Bronchial epithelial cell (primary cell): Measurements from ENCODE around the gene PRR14L. TPM values are rescaled to one million over a fixed set of nuclear protein-coding genes. Genes with fewer than 3 reads are reported as not detected.

Source experiments
- DNase-seq: peaks from one replicate; pipeline ENCODE4 v3.0.0-alpha.2; 2010; ENCODE audit warnings: low read depth
- FAIRE-seq: peaks from 2 replicates; lab custom pipeline; 2011; peaks lifted over from hg19 to GRCh38; lab: Jason Lieb, UNC
- H3K27me3 ChIP-seq: 2 replicates; pipeline ENCODE4 v1.5.1; 2011; ENCODE audit warnings: low read length; ENCODE audit not compliant: control insufficient read depth, insufficient read depth
- H3K36me3 ChIP-seq: 2 replicates; pipeline ENCODE4 v1.5.1; 2011; ENCODE audit warnings: low read length; ENCODE audit not compliant: control insufficient read depth, insufficient read depth
- H3K4me3 ChIP-seq: 2 replicates; pipeline ENCODE4 v1.5.1; 2011; ENCODE audit warnings: mild to moderate bottlenecking, low read depth, low read length, control low read depth
- CTCF ChIP-seq: IDR thresholded peaks from 2 replicates; pipeline ENCODE4 v1.5.1; 2011; ENCODE audit warnings: mild to moderate bottlenecking, moderate library complexity, low read length, control low read depth, inconsistent platforms; ENCODE audit not compliant: insufficient read depth, severe bottlenecking
- total RNA-seq: library from RNA; depleted of rRNA; stranded (reverse); fragments of >200 nt; gene quantifications from 2 replicates; pipeline ENCODE4 v1.2.1, GENCODE V29; 2014

The PRR14L gene
- total RNA-seq, 1 donor from 2014 or later, result 17.4 TPM

- no peak overlapping the region for H3K4me3 ChIP-seq
- no peaks in the 10 kb centered on the region for H3K27me3 ChIP-seq
- FAIRE-seq, result no peak
- TF ChIP-seq CTCF, result peak; percentile 19
- DNase-seq, result no peak
- peaks cover 3% of the 10 kb centered on the region for H3K36me3 ChIP-seq
Observed at GRCh38 chr22:31730344-31730711, 19.6 kb downstream of the PRR14L start.

- no peak for TF ChIP-seq CTCF
- Histone ChIP-seq H3K4me3 (no peak overlapping the region), H3K36me3 (peaks cover 5% of the 10 kb centered on the region), H3K27me3 (no peaks in the 10 kb centered on the region)
- FAIRE-seq (no peak), DNase-seq (no peak)
Observed at GRCh38 chr22:31728857-31729256, 21.1 kb downstream of the PRR14L start.

GRCh38 chr22:31726692-31727091 lies 23.2 kb downstream of the PRR14L start:
- FAIRE-seq (no peak), DNase-seq (no peak)
- no peak for TF ChIP-seq CTCF
- no peak overlapping the region for H3K4me3 ChIP-seq
- peaks cover 7% of the 10 kb centered on the region for H3K36me3 ChIP-seq
- H3K27me3 ChIP-seq, result no peaks in the 10 kb centered on the region

GRCh38 chr22:31723723-31724122 lies 26.2 kb downstream of the PRR14L start:
- peaks cover 9% of the 10 kb centered on the region for H3K36me3 ChIP-seq
- H3K4me3 ChIP-seq, result no peak overlapping the region
- no peak for TF ChIP-seq CTCF
- DNase-seq, result no peak
- no peaks in the 10 kb centered on the region for H3K27me3 ChIP-seq
- FAIRE-seq, result no peak

GRCh38 chr22:31719850-31720471 lies 30.0 kb downstream of the PRR14L start:
- Histone ChIP-seq H3K27me3 (no peaks in the 10 kb centered on the region), H3K4me3 (no peak overlapping the region), H3K36me3 (peaks cover 15% of the 10 kb centered on the region)
- no peak for TF ChIP-seq CTCF
- FAIRE-seq, result no peak
- peak; percentile 13 for DNase-seq
